Neutrophil (primary cell): ENCODE results near the gene S1PR4.

Experiments
- H3K27ac ChIP-seq: fragments of 200-600 bp; sonication (generic); 2 replicates; pipeline ENCODE4 v1.5.1; 2016; ENCODE audit warnings: mild to moderate bottlenecking, moderate library complexity
- H3K27me3 ChIP-seq: fragments of 200-600 bp; sonication (generic); 2 replicates; pipeline ENCODE4 v1.6.0; 2016; ENCODE audit warnings: mild to moderate bottlenecking
- H3K36me3 ChIP-seq: fragments of 200-600 bp; sonication (generic); 2 replicates; pipeline ENCODE4 v1.5.1; 2017
- H3K4me1 ChIP-seq, 2 experiments: fragments of 200-600 bp in 1 of 2; sonication (generic) in 1 of 2; 1 replicate in 1 of 2; 2 replicates in 1 of 2; pipeline versions ENCODE4 v1.5.1 to v1.6.1; 2013 to 2016; ENCODE audit warnings: low read depth in 1 of 2, low read length in 1 of 2, mild to moderate bottlenecking in 1 of 2, moderate library complexity in 1 of 2; ENCODE audit not compliant: control insufficient read depth in 1 of 2, insufficient read depth in 1 of 2
- H3K4me3 ChIP-seq, 2 experiments: fragments of 200-600 bp in 1 of 2; sonication (generic) in 1 of 2; 1 replicate in 1 of 2; 2 replicates in 1 of 2; pipeline ENCODE4 v1.5.1; 2013 to 2016; ENCODE audit warnings: low read depth in 1 of 2, low read length in 1 of 2, mild to moderate bottlenecking in 1 of 2, moderate library complexity in 1 of 2
- H3K9me3 ChIP-seq: fragments of 200-600 bp; sonication (generic); 2 replicates; pipeline ENCODE4 v1.5.1; 2016
- CTCF ChIP-seq: fragments of 200-600 bp; sonication (generic); IDR thresholded peaks from 2 replicates; pipeline ENCODE4 v1.5.1; 2016; ENCODE audit warnings: antibody characterized with exemption

Gene S1PR4

GRCh38 chr19:3192228-3192635 is 13.7 kb downstream of the S1PR4 start:
- H3K36me3 ChIP-seq: peaks cover 14% of the 10 kb centered on the region
- TF ChIP-seq CTCF: no peak
- no peaks in the 10 kb centered on the region for H3K27me3 ChIP-seq
- peaks cover 54 to 60% of the 10 kb centered on the region in 2 experiments for H3K4me1 ChIP-seq
- H3K27ac ChIP-seq: no peak overlapping the region
- H3K9me3 ChIP-seq: no peaks in the 10 kb centered on the region
- H3K4me3 ChIP-seq: no peak overlapping the region

- H3K36me3 ChIP-seq: peaks cover 15% of the 10 kb centered on the region
These were observed 14.1 kb downstream of the S1PR4 start for GRCh38 chr19:3192684-3193083.

GRCh38 chr19:3193256-3194105 is 14.9 kb downstream of the S1PR4 start:
- Histone ChIP-seq H3K9me3 (no peaks in the 10 kb centered on the region), H3K27me3 (no peaks in the 10 kb centered on the region), H3K4me1 (peaks cover 41 to 47% of the 10 kb centered on the region in 2 experiments), H3K4me3 (no peak overlapping the region), H3K36me3 (peaks cover 21% of the 10 kb centered on the region), H3K27ac (peak overlapping the region; percentile 18)
- TF ChIP-seq CTCF: no peak

More at GRCh38 chr19:3192684-3193083, 14.1 kb downstream of the S1PR4 start:
- H3K4me1 ChIP-seq: peaks cover 49 to 55% of the 10 kb centered on the region in 2 experiments
- H3K27ac ChIP-seq: no peak overlapping the region
- H3K9me3 ChIP-seq: no peaks in the 10 kb centered on the region
- no peak overlapping the region for H3K4me3 ChIP-seq
- H3K27me3 ChIP-seq: no peaks in the 10 kb centered on the region
- TF ChIP-seq CTCF: no peak

GRCh38 chr19:3194106-3195087 is 15.8 kb downstream of the S1PR4 start:
- H3K36me3 ChIP-seq: peaks cover 30% of the 10 kb centered on the region
- peak overlapping the region; percentile 18 for H3K27ac ChIP-seq
- TF ChIP-seq CTCF: no peak
- H3K4me1 ChIP-seq: peaks cover 32 to 38% of the 10 kb centered on the region in 2 experiments
- no peak overlapping the region for H3K4me3 ChIP-seq
- no peaks in the 10 kb centered on the region for H3K9me3 ChIP-seq
- no peaks in the 10 kb centered on the region for H3K27me3 ChIP-seq

GRCh38 chr19:3196064-3196932 is 17.7 kb downstream of the S1PR4 start:
- Histone ChIP-seq H3K9me3 (no peaks in the 10 kb centered on the region), H3K36me3 (peaks cover 46% of the 10 kb centered on the region), H3K27ac (no peak overlapping the region), H3K27me3 (no peaks in the 10 kb centered on the region), H3K4me1 (peaks cover 13 to 19% of the 10 kb centered on the region in 2 experiments), H3K4me3 (no peak overlapping the region)
- no peak for TF ChIP-seq CTCF
